Right lobe of liver (tissue), 4 donors: Measurements from ENCODE around the gene SYNJ2.

ENCODE experiments used
- CTCF ChIP-seq, 4 donors: fragments of 200-600 bp in 3 of 4; fragments of 450-650 bp in 1 of 4; IDR thresholded peaks; one replicate each; pipeline versions ENCODE4 v1.5.1 to v1.8.0; 2016 to 2022; ENCODE audit warnings: antibody characterized with exemption in 4 of 4, mild to moderate bottlenecking in 2 of 4
- POLR2A ChIP-seq: fragments of 450-650 bp; IDR thresholded peaks from one replicate; pipeline ENCODE4 v1.6.1; 2017; ENCODE audit warnings: antibody characterized with exemption, mild to moderate bottlenecking
- donor health status: DM: no; HTN: no; CAD: no.
- donor health status: DM: no; HTN: no; CAD: no.
- donor health status: DM: no; HTN: yes; CAD: no.

GRCh38 chr6:157977176-157977804 is 4.4 kb upstream of the SYNJ2 start:
- TF ChIP-seq CTCF (IDR thresholded peaks at IDR 0.05) (no peak), POLR2A (no peak)
